HUES48 (cell line): ENCODE results near the gene AGBL1.

Experiments
- H3K27ac ChIP-seq: one replicate; pipeline ENCODE4 v1.7.0; 2013; ENCODE audit warnings: low read depth, low read length, inconsistent platforms
- H3K27me3 ChIP-seq: 2 replicates; pipeline ENCODE4 v1.6.1; 2013; ENCODE audit warnings: mild to moderate bottlenecking, low read length; ENCODE audit not compliant: control insufficient read depth, insufficient read depth
- H3K36me3 ChIP-seq: 2 replicates; pipeline ENCODE4 v1.6.1; 2013; ENCODE audit warnings: low read length; ENCODE audit not compliant: control insufficient read depth, insufficient read depth
- H3K4me1 ChIP-seq: 2 replicates; pipeline ENCODE4 v1.6.1; 2013; ENCODE audit warnings: mild to moderate bottlenecking, low read length; ENCODE audit not compliant: control insufficient read depth, insufficient read depth
- H3K4me3 ChIP-seq: 2 replicates; pipeline ENCODE4 v1.5.1; 2013; ENCODE audit warnings: mild to moderate bottlenecking, low read depth, low read length
- H3K9ac ChIP-seq: 2 replicates; pipeline ENCODE4 v1.6.1; 2013; ENCODE audit warnings: mild to moderate bottlenecking, low read depth, low read length, moderate library complexity
- H3K9me3 ChIP-seq: 2 replicates; pipeline ENCODE4 v1.6.1; 2013; ENCODE audit warnings: low read length; ENCODE audit not compliant: control insufficient read depth, insufficient read depth

The AGBL1 gene

GRCh38 chr15:86903642-86904421, 824.2 kb downstream of the AGBL1 start:
- no peak overlapping the region for H3K4me3 ChIP-seq
- H3K27me3 ChIP-seq: no peaks in the 10 kb centered on the region
- H3K36me3 ChIP-seq: no peaks in the 10 kb centered on the region
- H3K4me1 ChIP-seq: no peaks in the 10 kb centered on the region
- H3K9ac ChIP-seq: no peak overlapping the region
- H3K27ac ChIP-seq: no peak overlapping the region
- no peaks in the 10 kb centered on the region for H3K9me3 ChIP-seq

DNA sequence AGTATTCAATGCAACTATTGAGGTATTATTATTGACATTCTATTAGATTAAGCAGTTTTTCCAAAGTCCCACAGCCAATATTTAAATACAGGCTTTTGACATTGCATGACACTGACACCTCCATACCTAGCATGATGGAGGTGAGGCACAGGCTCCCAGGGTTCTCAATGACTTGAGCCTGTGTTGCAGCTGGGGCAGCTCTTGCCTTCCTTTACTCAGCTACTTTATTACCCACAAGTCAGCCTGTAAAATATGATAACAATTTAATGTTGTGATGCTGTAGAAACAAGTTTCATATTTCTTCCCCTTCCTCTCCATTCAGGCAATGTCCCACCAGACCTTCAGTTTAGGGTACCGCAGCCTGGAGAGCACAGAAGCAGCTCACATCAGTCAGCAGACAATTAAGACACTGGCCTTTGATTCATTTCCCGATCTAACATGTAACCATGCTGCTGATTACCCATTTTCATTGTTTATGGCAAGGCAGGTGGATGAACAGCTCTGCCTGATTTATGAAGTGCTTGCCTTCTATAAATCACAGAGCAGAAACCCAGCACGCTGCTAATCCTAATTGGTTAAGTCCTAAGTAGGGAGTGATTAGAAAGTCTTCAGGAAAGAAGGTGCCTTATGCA, 826.1 kb downstream of the AGBL1 start:
- Histone ChIP-seq H3K9ac (no peak overlapping the region), H3K27ac (no peak overlapping the region)

GRCh38 chr15:86906376-86906775, 826.7 kb downstream of the AGBL1 start:
- Histone ChIP-seq H3K27me3 (no peaks in the 10 kb centered on the region), H3K4me3 (no peak overlapping the region), H3K4me1 (no peaks in the 10 kb centered on the region), H3K9ac (no peak overlapping the region), H3K36me3 (no peaks in the 10 kb centered on the region), H3K27ac (no peak overlapping the region), H3K9me3 (no peaks in the 10 kb centered on the region)

More for the DNA sequence above, 826.1 kb downstream of the AGBL1 start:
- H3K9me3 ChIP-seq: no peaks in the 10 kb centered on the region
- H3K4me1 ChIP-seq: no peaks in the 10 kb centered on the region
- H3K4me3 ChIP-seq: no peak overlapping the region
- H3K36me3 ChIP-seq: no peaks in the 10 kb centered on the region
- H3K27me3 ChIP-seq: no peaks in the 10 kb centered on the region

DNA sequence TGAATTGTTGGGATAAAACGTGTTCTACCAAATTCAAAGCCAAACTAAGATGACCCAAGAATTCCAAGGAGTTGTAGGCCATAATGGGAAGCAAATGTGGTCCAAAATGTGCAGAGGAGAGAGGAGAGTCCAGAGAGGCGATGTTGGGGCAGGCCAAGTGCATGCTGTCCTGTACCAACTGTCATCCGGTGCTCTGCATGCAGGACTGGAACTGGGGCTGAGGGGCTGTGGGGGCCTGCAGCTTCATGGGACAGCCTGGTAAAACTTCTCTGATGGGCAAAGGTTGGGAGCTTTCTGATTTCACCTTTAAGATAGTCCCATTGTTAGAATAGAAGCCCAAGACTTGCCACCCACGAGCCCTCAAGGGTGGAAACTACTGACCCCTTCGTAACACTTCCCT, 831.4 kb downstream of the AGBL1 start:
- Histone ChIP-seq H3K36me3 (no peaks in the 10 kb centered on the region), H3K9me3 (no peaks in the 10 kb centered on the region), H3K4me1 (peaks cover 14% of the 10 kb centered on the region), H3K27ac (no peak overlapping the region), H3K4me3 (no peak overlapping the region), H3K27me3 (no peaks in the 10 kb centered on the region), H3K9ac (no peak overlapping the region)

DNA sequence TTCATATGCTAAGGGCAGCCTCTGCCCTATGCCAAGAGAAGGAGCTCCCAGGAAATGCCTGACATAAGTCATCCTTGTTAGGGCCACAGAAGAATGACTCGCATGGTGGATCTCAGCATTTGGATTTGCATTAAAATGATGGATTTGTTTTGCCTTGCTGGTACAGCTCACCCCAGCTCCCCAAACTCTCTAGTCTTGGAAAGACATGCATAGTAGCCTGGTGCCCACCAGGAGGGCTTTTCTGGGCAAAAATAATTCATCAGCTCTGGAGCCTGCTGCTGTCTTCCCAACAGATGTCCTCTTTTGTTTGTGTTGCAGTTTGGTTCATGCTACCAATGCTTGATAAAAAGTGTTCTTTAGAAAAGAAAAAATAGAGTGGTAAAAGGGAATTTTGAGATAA, 833.0 kb downstream of the AGBL1 start:
- Histone ChIP-seq H3K9ac (no peak overlapping the region), H3K4me3 (no peak overlapping the region; the same call in 1 of the 2 replicates), H3K4me1 (peaks cover 29% of the 10 kb centered on the region), H3K36me3 (no peaks in the 10 kb centered on the region), H3K9me3 (no peaks in the 10 kb centered on the region), H3K27ac (no peak overlapping the region), H3K27me3 (no peaks in the 10 kb centered on the region)

GRCh38 chr15:86915811-86916331, 836.2 kb downstream of the AGBL1 start:
- H3K9ac ChIP-seq: no peak overlapping the region

DNA sequence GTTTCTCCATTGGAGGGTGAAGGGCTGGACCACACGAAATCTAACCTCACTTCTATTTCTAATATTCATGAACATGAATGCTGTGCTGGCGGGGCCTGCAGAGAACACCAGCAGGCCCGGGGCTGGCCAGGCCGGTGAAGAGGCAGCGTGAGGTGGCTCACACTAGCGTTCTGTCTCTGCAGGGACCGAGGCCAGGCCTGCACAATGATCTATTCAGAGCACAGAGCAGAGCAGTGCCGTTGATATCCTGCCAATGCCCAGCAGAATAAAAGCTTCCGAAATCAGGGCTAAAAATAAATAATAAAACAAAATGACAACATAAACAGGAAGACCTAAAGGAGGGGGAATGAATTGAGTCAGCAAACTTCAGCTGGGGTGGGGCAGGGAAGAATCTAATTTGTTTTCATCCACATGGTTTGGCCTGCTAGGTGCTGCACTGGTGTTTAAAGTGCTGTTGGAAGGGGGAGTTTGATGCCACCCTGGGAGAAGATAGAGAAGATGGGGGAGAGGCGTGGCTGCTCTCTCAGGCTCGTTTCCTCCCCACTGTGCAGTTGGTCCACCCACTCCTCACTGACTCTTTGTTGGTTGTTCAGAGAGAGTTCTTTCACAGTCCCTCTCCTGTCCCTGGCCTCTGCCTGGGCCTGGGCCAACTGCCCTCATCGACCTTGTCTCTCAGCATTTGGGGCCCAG, 837.1 kb downstream of the AGBL1 start:
- H3K4me3 ChIP-seq: no peak overlapping the region
- H3K27me3 ChIP-seq: no peaks in the 10 kb centered on the region
- H3K36me3 ChIP-seq: no peaks in the 10 kb centered on the region
- peaks cover 29% of the 10 kb centered on the region for H3K4me1 ChIP-seq
- H3K9me3 ChIP-seq: no peaks in the 10 kb centered on the region
- H3K9ac ChIP-seq: no peak overlapping the region
- H3K27ac ChIP-seq: no peak overlapping the region

More at GRCh38 chr15:86915811-86916331, 836.2 kb downstream of the AGBL1 start:
- H3K27ac ChIP-seq: no peak overlapping the region
- no peaks in the 10 kb centered on the region for H3K36me3 ChIP-seq
- H3K27me3 ChIP-seq: no peaks in the 10 kb centered on the region
- no peak overlapping the region for H3K4me3 ChIP-seq
- H3K4me1 ChIP-seq: peaks cover 29% of the 10 kb centered on the region
- H3K9me3 ChIP-seq: no peaks in the 10 kb centered on the region

GRCh38 chr15:86917361-86917671, 837.6 kb downstream of the AGBL1 start:
- no peak overlapping the region for H3K4me3 ChIP-seq
- no peak overlapping the region for H3K9ac ChIP-seq
- H3K27me3 ChIP-seq: no peaks in the 10 kb centered on the region
- no peak overlapping the region for H3K27ac ChIP-seq
- peaks cover 25% of the 10 kb centered on the region for H3K4me1 ChIP-seq
- no peaks in the 10 kb centered on the region for H3K36me3 ChIP-seq
- no peaks in the 10 kb centered on the region for H3K9me3 ChIP-seq

- Histone ChIP-seq H3K9me3 (no peaks in the 10 kb centered on the region), H3K27me3 (no peaks in the 10 kb centered on the region), H3K27ac (no peak overlapping the region), H3K9ac (no peak overlapping the region), H3K4me1 (peaks cover 17% of the 10 kb centered on the region), H3K36me3 (no peaks in the 10 kb centered on the region), H3K4me3 (no peak overlapping the region)
Observed at GRCh38 chr15:86919581-86919980, 839.9 kb downstream of the AGBL1 start.

DNA sequence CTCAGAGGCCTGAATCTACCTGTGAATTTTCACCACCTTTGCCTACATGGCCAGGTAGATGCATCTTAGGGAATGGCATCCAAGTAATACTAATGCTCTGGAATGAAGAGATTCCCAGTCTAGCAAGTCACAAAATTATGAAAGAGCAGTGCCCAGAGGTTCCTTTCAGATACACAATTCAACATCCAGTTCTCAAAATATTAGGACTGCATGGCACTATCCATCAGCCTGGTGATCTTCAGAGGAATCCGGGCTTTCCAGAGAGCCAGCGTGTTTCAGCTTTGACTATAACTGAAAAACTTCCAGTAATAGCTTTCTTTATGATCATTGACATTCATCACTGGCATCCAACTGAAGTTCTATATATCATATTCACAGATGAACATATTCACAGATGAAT, 849.8 kb downstream of the AGBL1 start:
- no peaks in the 10 kb centered on the region for H3K9me3 ChIP-seq
- no peaks in the 10 kb centered on the region for H3K4me1 ChIP-seq
- no peaks in the 10 kb centered on the region for H3K27me3 ChIP-seq
- H3K9ac ChIP-seq: no peak overlapping the region
- no peak overlapping the region for H3K27ac ChIP-seq
- no peak overlapping the region for H3K4me3 ChIP-seq
- H3K36me3 ChIP-seq: no peaks in the 10 kb centered on the region

DNA sequence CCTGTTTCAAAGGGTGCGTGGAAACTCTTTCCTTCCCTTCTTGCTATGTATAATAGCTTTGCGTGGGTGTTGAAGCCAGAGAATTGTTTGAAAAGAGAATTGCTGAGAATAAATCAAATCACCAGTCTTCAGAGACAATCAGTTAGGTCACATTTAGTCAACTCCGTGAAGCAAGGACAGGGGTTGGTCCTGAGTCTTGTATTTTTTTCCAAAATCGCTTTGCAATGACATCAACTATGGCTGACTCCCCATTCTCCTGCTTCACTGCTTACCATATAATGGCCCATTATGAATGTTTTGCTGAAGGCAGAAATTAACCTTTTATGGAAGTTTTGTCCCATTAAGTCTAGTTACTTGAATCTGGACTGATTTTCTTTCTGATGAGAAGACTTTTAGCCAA, 852.8 kb downstream of the AGBL1 start:
- Histone ChIP-seq H3K27me3 (no peaks in the 10 kb centered on the region), H3K9ac (no peak overlapping the region), H3K9me3 (no peaks in the 10 kb centered on the region), H3K4me1 (no peaks in the 10 kb centered on the region), H3K36me3 (no peaks in the 10 kb centered on the region), H3K27ac (no peak overlapping the region), H3K4me3 (no peak overlapping the region)
